ENCODE results near the gene RELN. TPM values are rescaled to one million over a fixed set of nuclear protein-coding genes. Genes with fewer than 3 reads are reported as not detected.

RELN gene
- total and polyA plus RNA-seq, 2 donors: 0.28 to 0.96 TPM

DNA sequence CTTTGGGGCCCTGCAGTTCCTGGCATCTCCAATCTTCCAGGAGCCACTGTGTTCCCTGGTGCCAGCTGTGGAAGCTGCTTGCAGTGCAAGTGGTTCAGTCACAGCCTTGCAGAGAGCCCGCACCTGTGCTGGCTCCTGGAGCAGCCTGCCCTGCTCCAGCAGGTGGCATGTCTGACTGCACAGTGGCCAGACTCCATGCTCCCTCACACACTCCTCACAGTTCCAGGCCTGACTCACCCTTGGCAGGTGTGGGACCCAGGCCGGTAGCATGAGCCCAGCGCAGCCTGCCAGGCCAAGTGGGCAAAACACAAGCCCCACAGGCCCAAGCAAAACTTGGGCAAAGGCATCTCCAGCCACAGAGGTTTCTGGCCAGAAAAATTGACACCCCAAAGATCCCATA is 33.6 kb upstream of the RELN start:
- no peak overlapping the region for H3K27ac ChIP-seq (ENCODE audit: low read depth in 1 of 2, low read length in 1 of 2)
- whole genome bisulfite sequencing: 97% methylated on average over 3 of the region's 3 CpGs
- DNase-seq (ENCODE audit: low read depth in 6 of 9, low spot score in 9 of 9): no peak

DNA sequence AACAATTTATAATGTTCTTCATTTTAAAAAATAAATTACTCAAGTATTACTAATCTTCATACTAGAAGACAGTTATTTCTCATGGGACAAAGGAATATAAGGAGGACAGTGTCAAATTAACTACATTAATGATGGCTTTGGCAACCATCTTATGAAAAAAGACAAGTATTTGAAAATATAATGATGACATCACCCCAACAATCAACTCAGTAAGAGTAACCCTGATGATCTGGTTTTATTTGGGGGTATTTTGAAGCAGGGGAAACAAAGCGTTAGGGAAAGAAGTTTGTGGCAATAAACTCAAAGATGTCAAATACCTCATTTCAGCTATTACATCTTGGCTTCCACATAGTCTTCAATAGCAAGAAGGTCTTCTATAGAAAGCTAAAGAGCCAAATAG is 29.0 kb upstream of the RELN start:
- Histone ChIP-seq H3K27ac (ENCODE audit: low read depth in 1 of 2, low read length in 1 of 2) (no peak overlapping the region), H3K4me1 (ENCODE audit: control insufficient read depth in 2 of 2, insufficient read depth in 2 of 2, low read length in 2 of 2) (no peaks in the 10 kb centered on the region), H3K4me3 (ENCODE audit: low read length in 2 of 2) (no peak overlapping the region), H3K27me3 (ENCODE audit: control insufficient read depth in 2 of 2, insufficient read depth in 1 of 2, low read length in 1 of 2) (no peaks in the 10 kb centered on the region), H3K9me3 (ENCODE audit: control insufficient read depth in 2 of 2, insufficient read depth in 1 of 2, low read length in 1 of 2) (peaks cover 0 to 13% of the 10 kb centered on the region in 2 donors), H3K36me3 (ENCODE audit: control insufficient read depth in 2 of 2, insufficient read depth in 2 of 2, low read length in 1 of 2) (no peaks in the 10 kb centered on the region)
- WGBS: 90% methylated on average over 1 of the region's 1 CpG
- no peak for DNase-seq (ENCODE audit: low read depth in 6 of 9, low spot score in 9 of 9)

More for the DNA sequence above, 33.6 kb upstream of the RELN start:
- Histone ChIP-seq H3K27me3 (ENCODE audit: control insufficient read depth in 2 of 2, insufficient read depth in 1 of 2, low read length in 1 of 2) (no peaks in the 10 kb centered on the region), H3K9me3 (ENCODE audit: control insufficient read depth in 2 of 2, insufficient read depth in 1 of 2, low read length in 1 of 2) (peaks cover 0 to 13% of the 10 kb centered on the region in 2 donors), H3K4me1 (ENCODE audit: control insufficient read depth in 2 of 2, insufficient read depth in 2 of 2, low read length in 2 of 2) (no peaks in the 10 kb centered on the region), H3K36me3 (ENCODE audit: control insufficient read depth in 2 of 2, insufficient read depth in 2 of 2, low read length in 1 of 2) (no peaks in the 10 kb centered on the region), H3K4me3 (ENCODE audit: low read length in 2 of 2) (no peak overlapping the region)

DNA sequence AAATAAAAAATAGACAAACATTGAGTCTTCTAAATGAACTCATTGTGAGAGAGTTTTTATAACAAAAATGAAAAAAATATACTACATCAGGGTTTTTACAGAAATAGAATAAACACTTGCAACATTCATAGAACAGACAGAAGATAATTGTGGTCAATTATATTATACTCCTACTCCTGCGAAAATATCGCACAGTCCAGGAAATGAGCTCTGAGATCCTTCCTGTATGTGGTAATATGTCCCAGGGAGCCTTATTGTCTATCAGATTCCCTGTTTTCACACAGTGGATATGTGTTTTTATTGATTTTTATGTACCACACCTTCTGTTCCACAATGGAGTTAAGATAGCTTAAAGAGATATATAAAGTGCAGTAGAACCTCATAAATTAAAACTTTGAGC is 27.5 kb upstream of the RELN start:
- Histone ChIP-seq H3K9me3 (ENCODE audit: control insufficient read depth in 2 of 2, insufficient read depth in 1 of 2, low read length in 1 of 2) (no peaks in the 10 kb centered on the region), H3K4me1 (ENCODE audit: control insufficient read depth in 2 of 2, insufficient read depth in 2 of 2, low read length in 2 of 2) (no peaks in the 10 kb centered on the region), H3K4me3 (ENCODE audit: low read length in 2 of 2) (no peak overlapping the region), H3K27ac (ENCODE audit: low read depth in 1 of 2, low read length in 1 of 2) (no peak overlapping the region), H3K36me3 (ENCODE audit: control insufficient read depth in 2 of 2, insufficient read depth in 2 of 2, low read length in 1 of 2) (no peaks in the 10 kb centered on the region), H3K27me3 (ENCODE audit: control insufficient read depth in 2 of 2, insufficient read depth in 1 of 2, low read length in 1 of 2) (no peaks in the 10 kb centered on the region)
- no peak for DNase-seq (ENCODE audit: low read depth in 6 of 9, low spot score in 9 of 9)
- 27% methylated on average over 2 of the region's 2 CpGs for WGBS

DNA sequence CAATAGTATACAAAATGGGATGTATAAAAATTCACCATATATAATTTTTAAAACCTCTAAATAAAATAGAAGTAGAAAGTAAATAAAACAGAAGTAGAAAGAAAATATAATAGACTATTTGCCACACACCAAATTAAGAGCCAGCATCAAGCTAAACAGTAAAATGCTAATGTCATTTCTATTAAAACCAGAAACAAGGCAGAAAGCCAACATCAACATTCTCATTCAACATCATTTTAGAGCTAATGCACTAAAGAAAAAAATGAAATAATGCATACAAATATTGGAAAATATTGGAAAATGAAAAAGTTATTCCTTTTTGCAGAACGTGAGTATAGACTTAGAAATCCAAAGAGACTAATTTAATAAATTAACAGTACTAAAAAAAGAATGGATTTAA is 23.4 kb upstream of the RELN start:
- no peak overlapping the region for H3K27ac ChIP-seq (ENCODE audit: low read depth in 1 of 2, low read length in 1 of 2)
- DNase-seq (ENCODE audit: low read depth in 6 of 9, low spot score in 9 of 9): no peak
- WGBS: 39% methylated on average over 1 of the region's 1 CpG
- no peaks in the 10 kb centered on the region for H3K27me3 ChIP-seq (ENCODE audit: control insufficient read depth in 2 of 2, insufficient read depth in 1 of 2, low read length in 1 of 2)
- no peak overlapping the region for H3K4me3 ChIP-seq (ENCODE audit: low read length in 2 of 2)
- no peaks in the 10 kb centered on the region for H3K4me1 ChIP-seq (ENCODE audit: control insufficient read depth in 2 of 2, insufficient read depth in 2 of 2, low read length in 2 of 2)
- no peaks in the 10 kb centered on the region for H3K36me3 ChIP-seq (ENCODE audit: control insufficient read depth in 2 of 2, insufficient read depth in 2 of 2, low read length in 1 of 2)
- H3K9me3 ChIP-seq (ENCODE audit: control insufficient read depth in 2 of 2, insufficient read depth in 1 of 2, low read length in 1 of 2): no peaks in the 10 kb centered on the region

DNA sequence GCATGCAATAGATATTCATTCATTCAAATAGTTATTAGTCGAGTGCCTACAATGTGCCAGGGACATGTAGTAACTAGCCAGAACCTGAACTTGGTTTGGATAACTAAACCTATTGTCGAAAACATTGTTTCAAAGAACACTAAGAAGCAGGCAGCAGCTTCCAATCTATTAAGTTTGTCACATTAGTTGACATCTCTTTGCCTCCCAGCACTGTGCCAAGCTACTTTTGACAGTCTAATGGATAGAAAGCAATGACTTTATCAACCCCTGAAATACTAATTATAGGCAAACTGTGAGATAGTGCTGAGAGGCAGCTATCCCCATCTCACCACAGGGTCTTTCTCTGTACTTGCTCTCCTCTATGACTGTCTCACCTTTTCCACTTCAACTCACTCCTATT is 22.4 kb upstream of the RELN start:
- no peaks in the 10 kb centered on the region for H3K9me3 ChIP-seq (ENCODE audit: control insufficient read depth in 2 of 2, insufficient read depth in 1 of 2, low read length in 1 of 2)
- no peak overlapping the region for H3K4me3 ChIP-seq (ENCODE audit: low read length in 2 of 2)
- H3K36me3 ChIP-seq (ENCODE audit: control insufficient read depth in 2 of 2, insufficient read depth in 2 of 2, low read length in 1 of 2): no peaks in the 10 kb centered on the region
- 90% methylated on average over 2 of the region's 2 CpGs for WGBS
- DNase-seq (ENCODE audit: low read depth in 6 of 9, low spot score in 9 of 9): no peak
- H3K4me1 ChIP-seq (ENCODE audit: control insufficient read depth in 2 of 2, insufficient read depth in 2 of 2, low read length in 2 of 2): no peaks in the 10 kb centered on the region
- H3K27me3 ChIP-seq (ENCODE audit: control insufficient read depth in 2 of 2, insufficient read depth in 1 of 2, low read length in 1 of 2): no peaks in the 10 kb centered on the region
- H3K27ac ChIP-seq (ENCODE audit: low read depth in 1 of 2, low read length in 1 of 2): no peak overlapping the region

DNA sequence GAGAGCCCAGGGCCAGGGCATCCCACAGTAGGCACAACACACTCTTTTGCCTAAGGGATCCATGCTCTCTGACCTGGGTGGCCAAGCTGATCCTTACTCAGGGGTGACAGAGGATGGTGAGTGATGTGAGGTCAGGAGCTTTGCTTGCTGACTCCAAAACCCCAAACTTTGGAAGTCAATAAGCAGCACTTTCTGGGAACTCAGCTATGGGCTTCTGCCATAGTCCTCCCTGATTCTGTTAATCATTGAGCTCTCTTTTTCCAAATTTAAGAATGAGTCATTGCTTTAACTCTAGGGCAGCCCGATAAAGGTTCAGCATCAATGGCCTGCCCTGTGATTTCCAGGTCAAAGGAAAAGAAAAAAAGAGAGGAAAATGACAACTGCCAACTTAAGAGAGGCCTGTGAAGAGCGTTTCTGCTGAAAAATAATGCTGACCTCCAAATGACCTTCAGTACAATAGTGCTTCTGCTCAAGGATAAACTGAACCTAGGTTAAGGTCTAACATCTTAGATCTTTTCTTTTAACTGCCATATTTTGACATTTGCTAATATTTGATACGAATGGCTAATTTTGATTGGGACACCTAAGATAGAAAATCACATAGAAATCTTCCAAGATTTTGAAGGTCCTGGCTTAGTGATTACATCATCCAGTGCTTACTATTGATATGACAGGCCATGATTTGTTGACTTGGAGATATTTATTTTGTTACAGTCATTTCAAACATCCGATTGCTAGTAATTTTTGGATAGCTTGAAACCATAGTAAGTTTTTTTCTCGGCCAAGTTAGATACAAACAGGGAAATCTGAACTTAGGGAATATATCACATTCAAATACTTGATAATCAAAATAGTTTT is 20.8 kb upstream of the RELN start:
- Histone ChIP-seq H3K4me3 (ENCODE audit: low read length in 2 of 2) (no peak overlapping the region), H3K27ac (ENCODE audit: low read depth in 1 of 2, low read length in 1 of 2) (no peak overlapping the region), H3K4me1 (ENCODE audit: control insufficient read depth in 2 of 2, insufficient read depth in 2 of 2, low read length in 2 of 2) (no peaks in the 10 kb centered on the region), H3K27me3 (ENCODE audit: control insufficient read depth in 2 of 2, insufficient read depth in 1 of 2, low read length in 1 of 2) (no peaks in the 10 kb centered on the region), H3K9me3 (ENCODE audit: control insufficient read depth in 2 of 2, insufficient read depth in 1 of 2, low read length in 1 of 2) (no peaks in the 10 kb centered on the region), H3K36me3 (ENCODE audit: control insufficient read depth in 2 of 2, insufficient read depth in 2 of 2, low read length in 1 of 2) (no peaks in the 10 kb centered on the region)
- 73% methylated on average over 5 of the region's 5 CpGs for whole genome bisulfite sequencing
- no peak for DNase-seq (ENCODE audit: low read depth in 6 of 9, low spot score in 9 of 9)

DNA sequence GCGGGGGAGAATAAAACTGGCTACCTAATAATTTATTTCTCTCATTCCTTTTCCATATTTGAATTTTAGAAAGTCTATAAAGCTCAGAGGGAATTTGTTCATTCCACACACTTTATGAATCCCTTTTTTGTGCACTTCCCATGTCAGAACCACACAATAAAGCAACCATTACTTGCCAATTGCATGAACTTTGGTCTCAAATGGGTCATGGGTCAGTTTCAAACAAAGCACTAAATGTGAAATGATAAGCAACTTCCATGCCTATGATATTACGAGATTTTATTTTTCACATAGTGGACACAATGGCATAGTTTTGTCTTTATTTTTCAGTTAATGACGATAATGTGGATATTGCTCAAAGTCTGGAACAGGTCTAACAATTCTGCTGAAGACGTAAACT is 18.6 kb upstream of the RELN start:
- H3K27ac ChIP-seq (ENCODE audit: low read depth in 1 of 2, low read length in 1 of 2): no peak overlapping the region
- H3K27me3 ChIP-seq (ENCODE audit: control insufficient read depth in 2 of 2, insufficient read depth in 1 of 2, low read length in 1 of 2): no peaks in the 10 kb centered on the region
- H3K36me3 ChIP-seq (ENCODE audit: control insufficient read depth in 2 of 2, insufficient read depth in 2 of 2, low read length in 1 of 2): no peaks in the 10 kb centered on the region
- H3K9me3 ChIP-seq (ENCODE audit: control insufficient read depth in 2 of 2, insufficient read depth in 1 of 2, low read length in 1 of 2): no peaks in the 10 kb centered on the region
- H3K4me1 ChIP-seq (ENCODE audit: control insufficient read depth in 2 of 2, insufficient read depth in 2 of 2, low read length in 2 of 2): no peaks in the 10 kb centered on the region
- 81% methylated on average over 4 of the region's 4 CpGs for WGBS
- no peak for DNase-seq (ENCODE audit: low read depth in 6 of 9, low spot score in 9 of 9)
- H3K4me3 ChIP-seq (ENCODE audit: low read length in 2 of 2): no peak overlapping the region

DNA sequence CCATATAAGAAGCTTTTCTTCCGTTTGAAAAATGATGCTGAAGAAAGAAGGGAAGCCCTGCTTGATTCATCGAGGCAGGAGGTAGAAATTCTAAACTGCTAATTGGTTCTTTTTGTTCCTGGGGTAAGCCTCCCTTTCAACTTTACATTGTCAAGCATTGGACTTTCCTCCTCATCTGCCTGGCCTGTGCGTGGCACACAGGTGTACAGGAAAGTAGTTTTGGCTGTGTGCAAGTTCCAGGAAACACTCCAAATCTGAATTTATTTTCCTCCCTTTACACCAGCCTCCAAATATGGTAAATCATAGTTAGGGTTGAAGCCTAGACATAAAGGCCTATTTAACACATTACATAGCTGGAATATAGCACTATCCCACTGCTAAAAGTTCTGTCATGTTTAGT is 18.2 kb upstream of the RELN start:
- Histone ChIP-seq H3K27me3 (ENCODE audit: control insufficient read depth in 2 of 2, insufficient read depth in 1 of 2, low read length in 1 of 2) (no peaks in the 10 kb centered on the region), H3K4me3 (ENCODE audit: low read length in 2 of 2) (no peak overlapping the region), H3K9me3 (ENCODE audit: control insufficient read depth in 2 of 2, insufficient read depth in 1 of 2, low read length in 1 of 2) (no peaks in the 10 kb centered on the region), H3K4me1 (ENCODE audit: control insufficient read depth in 2 of 2, insufficient read depth in 2 of 2, low read length in 2 of 2) (no peaks in the 10 kb centered on the region), H3K27ac (ENCODE audit: low read depth in 1 of 2, low read length in 1 of 2) (no peak overlapping the region), H3K36me3 (ENCODE audit: control insufficient read depth in 2 of 2, insufficient read depth in 2 of 2, low read length in 1 of 2) (no peaks in the 10 kb centered on the region)
- 59% methylated on average over 3 of the region's 3 CpGs for WGBS
- no peak for DNase-seq (ENCODE audit: low read depth in 6 of 9, low spot score in 9 of 9)

DNA sequence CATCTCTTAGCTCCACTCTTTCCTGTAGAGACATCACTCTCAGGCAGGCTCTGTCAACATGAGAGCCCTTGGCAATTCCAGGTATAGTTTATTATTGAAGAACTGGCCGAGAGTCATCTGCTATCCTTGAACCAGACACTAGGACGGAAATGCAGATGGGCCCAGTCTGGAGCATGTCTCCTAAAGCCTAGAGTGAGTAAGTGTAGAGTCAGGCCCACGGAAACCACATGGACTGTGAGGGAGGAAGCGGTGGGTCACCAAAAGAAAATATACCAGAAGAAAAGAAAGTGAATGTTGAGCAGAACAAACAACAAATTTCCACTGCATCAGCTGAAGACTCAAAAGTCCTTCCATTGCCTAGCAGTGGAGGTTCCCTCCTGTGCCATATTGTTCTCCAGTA is 15.7 kb upstream of the RELN start:
- no peak overlapping the region for H3K27ac ChIP-seq (ENCODE audit: low read depth in 1 of 2, low read length in 1 of 2)
- no peaks in the 10 kb centered on the region for H3K9me3 ChIP-seq (ENCODE audit: control insufficient read depth in 2 of 2, insufficient read depth in 1 of 2, low read length in 1 of 2)
- no peaks in the 10 kb centered on the region for H3K27me3 ChIP-seq (ENCODE audit: control insufficient read depth in 2 of 2, insufficient read depth in 1 of 2, low read length in 1 of 2)
- H3K36me3 ChIP-seq (ENCODE audit: control insufficient read depth in 2 of 2, insufficient read depth in 2 of 2, low read length in 1 of 2): no peaks in the 10 kb centered on the region
- DNase-seq (ENCODE audit: low read depth in 6 of 9, low spot score in 9 of 9): no peak
- WGBS: 89% methylated on average over 4 of the region's 4 CpGs
- no peak overlapping the region for H3K4me3 ChIP-seq (ENCODE audit: low read length in 2 of 2)
- H3K4me1 ChIP-seq (ENCODE audit: control insufficient read depth in 2 of 2, insufficient read depth in 2 of 2, low read length in 2 of 2): no peaks in the 10 kb centered on the region

Data from thymus (tissue), 11 donors.